GM12878 (cell line): ENCODE results near the gene ATP8B1. TPM values are rescaled to one million over a fixed set of nuclear protein-coding genes. Genes with fewer than 3 reads are reported as not detected.

Experiments
- BCL11A ChIP-seq: IDR thresholded peaks from 2 replicates; pipeline ENCODE4 v1.6.1; 2011; ENCODE audit warnings: low read depth, low read length
- CBX3 ChIP-seq: fragments of 200-600 bp; sonication (generic); IDR thresholded peaks from 2 replicates; pipeline ENCODE4 v1.6.1; 2016; ENCODE audit warnings: low read depth, borderline replicate concordance
- CHD4 ChIP-seq: fragments of 200-600 bp; sonication (generic); IDR thresholded peaks from 2 replicates; pipeline ENCODE4 v1.6.1; 2016; ENCODE audit warnings: mild to moderate bottlenecking
- CREM ChIP-seq: IDR thresholded peaks from 2 replicates; pipeline ENCODE4 v1.6.1; 2014; ENCODE audit warnings: antibody characterized with exemption, low read depth
- ESRRA ChIP-seq: IDR thresholded peaks from 2 replicates; pipeline ENCODE4 v1.6.1; 2012; ENCODE audit warnings: mild to moderate bottlenecking, low read length, improper control_type of control experiment
- FOXM1 ChIP-seq: IDR thresholded peaks from 2 replicates; pipeline ENCODE4 v1.6.1; 2012; ENCODE audit warnings: low read depth, mild to moderate bottlenecking, inconsistent platforms, low read length, moderate library complexity
- JUNB ChIP-seq: IDR thresholded peaks from 2 replicates; pipeline ENCODE4 v1.6.1; 2016; ENCODE audit warnings: antibody characterized with exemption, mild to moderate bottlenecking
- MTA3 ChIP-seq: IDR thresholded peaks from 2 replicates; pipeline ENCODE4 v1.6.1; 2012; ENCODE audit warnings: low read length, inconsistent platforms, borderline replicate concordance
- POLR2AphosphoS5 ChIP-seq: IDR thresholded peaks from 2 replicates; pipeline ENCODE4 v1.6.1; 2011; ENCODE audit warnings: mild to moderate bottlenecking, low read length, inconsistent platforms
- RELA ChIP-seq: fragments of 450-650 bp; IDR thresholded peaks from 2 replicates; pipeline ENCODE4 v1.8.0; 2014; ENCODE audit warnings: borderline replicate concordance; ENCODE audit not compliant: partially characterized antibody
- SUZ12 ChIP-seq: fragments of 200-600 bp; sonication (generic); IDR thresholded peaks from one replicate; pipeline ENCODE4 v1.6.1; 2018; ENCODE audit warnings: antibody characterized with exemption, mild to moderate bottlenecking; ENCODE audit not compliant: unreplicated experiment
- TCF3 ChIP-seq: IDR thresholded peaks from 2 replicates; pipeline ENCODE4 v1.6.1; 2012; ENCODE audit warnings: low read depth, mild to moderate bottlenecking, low read length, borderline replicate concordance; ENCODE audit not compliant: insufficient read depth
- TCF7 ChIP-seq: IDR thresholded peaks from 2 replicates; pipeline ENCODE4 v1.6.1; 2014; ENCODE audit warnings: antibody characterized with exemption, borderline replicate concordance
- ZNF207 ChIP-seq: fragments of 450-650 bp; IDR thresholded peaks from 2 replicates; pipeline ENCODE4 v1.6.1; 2014; ENCODE audit warnings: antibody characterized with exemption, mild to moderate bottlenecking, borderline replicate concordance
- polyA plus RNA-seq, 11 experiments: library from polyadenylated mRNA; depleted of rRNA in 4 of 11; unstranded in 6 of 11; stranded (reverse) in 5 of 11; fragments of >200 nt; fragmentation: Nextera tagmentation in 4 of 11; fragmentation: Illumina TruSeq in 1 of 11; extraction: Ambion mirVana in 4 of 11; extraction: Trizol in 1 of 11; gene quantifications; 1 replicate in 1 of 11; 2 replicates in 10 of 11; pipeline versions ENCODE4 v1.2.1 to v1.2.3, GENCODE V29; 2011 to 2016; ENCODE audit warnings: inconsistent platforms in 2 of 11, missing spikeins in 2 of 11, low read depth in 1 of 11
- total RNA-seq, 4 experiments: library from RNA; depleted of rRNA in 3 of 4; stranded (reverse); fragments of >200 nt in 3 of 4; fragmentation: Illumina TruSeq in 1 of 4; extraction: Trizol in 1 of 4; gene quantifications; 2 replicates each; pipeline versions ENCODE4 v1.2.1 to v1.2.3, GENCODE V29; 2013 to 2021
- TF ChIP-seq, protein P1 (sequence below): fragments of 450-650 bp; formaldehyde crosslinking; IDR thresholded peaks from 2 replicates; pipeline ENCODE4 v1.5.0; 2022; ENCODE audit warnings: mild to moderate bottlenecking, missing genetic modification characterization
- TF ChIP-seq, protein P2 (sequence below): fragments of 450-650 bp; IDR thresholded peaks from 2 replicates; pipeline ENCODE4 v1.6.1; 2016; ENCODE audit warnings: mild to moderate bottlenecking, moderate library complexity, borderline replicate concordance
- TF ChIP-seq, protein P3 (sequence below): fragments of 450-650 bp; IDR thresholded peaks from 2 replicates; pipeline ENCODE4 v1.6.1; 2017; ENCODE audit warnings: mild to moderate bottlenecking, low read depth, inconsistent platforms; ENCODE audit not compliant: poor library complexity, severe bottlenecking

Gene ATP8B1
- total and polyA plus RNA-seq, 10 of the 15 experiments (the other 5 are each of a cell fraction or from before 2014, with no cell fraction given), result 0.03 to 0.37 (median 0.11) TPM

DNA sequence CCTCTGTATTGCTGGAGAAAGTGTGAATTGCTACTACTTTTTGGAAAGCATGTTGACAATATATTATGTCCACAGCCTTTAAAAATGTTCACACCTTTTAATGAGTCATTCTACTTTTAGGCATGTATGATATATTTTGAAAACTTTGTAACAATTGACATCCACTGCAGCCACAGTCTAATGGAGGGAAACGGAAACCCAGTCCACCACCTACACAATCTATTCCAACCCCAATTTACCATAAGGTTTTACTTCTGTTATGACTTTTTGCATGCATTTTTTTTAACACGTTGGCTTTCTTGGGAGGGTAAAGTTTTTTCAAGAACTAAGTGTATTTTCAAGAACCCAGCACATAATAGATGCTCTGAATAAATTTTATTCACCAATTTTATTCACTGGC is 38.5 kb upstream of the ATP8B1 start (continued):
- TF ChIP-seq, protein P1, sequence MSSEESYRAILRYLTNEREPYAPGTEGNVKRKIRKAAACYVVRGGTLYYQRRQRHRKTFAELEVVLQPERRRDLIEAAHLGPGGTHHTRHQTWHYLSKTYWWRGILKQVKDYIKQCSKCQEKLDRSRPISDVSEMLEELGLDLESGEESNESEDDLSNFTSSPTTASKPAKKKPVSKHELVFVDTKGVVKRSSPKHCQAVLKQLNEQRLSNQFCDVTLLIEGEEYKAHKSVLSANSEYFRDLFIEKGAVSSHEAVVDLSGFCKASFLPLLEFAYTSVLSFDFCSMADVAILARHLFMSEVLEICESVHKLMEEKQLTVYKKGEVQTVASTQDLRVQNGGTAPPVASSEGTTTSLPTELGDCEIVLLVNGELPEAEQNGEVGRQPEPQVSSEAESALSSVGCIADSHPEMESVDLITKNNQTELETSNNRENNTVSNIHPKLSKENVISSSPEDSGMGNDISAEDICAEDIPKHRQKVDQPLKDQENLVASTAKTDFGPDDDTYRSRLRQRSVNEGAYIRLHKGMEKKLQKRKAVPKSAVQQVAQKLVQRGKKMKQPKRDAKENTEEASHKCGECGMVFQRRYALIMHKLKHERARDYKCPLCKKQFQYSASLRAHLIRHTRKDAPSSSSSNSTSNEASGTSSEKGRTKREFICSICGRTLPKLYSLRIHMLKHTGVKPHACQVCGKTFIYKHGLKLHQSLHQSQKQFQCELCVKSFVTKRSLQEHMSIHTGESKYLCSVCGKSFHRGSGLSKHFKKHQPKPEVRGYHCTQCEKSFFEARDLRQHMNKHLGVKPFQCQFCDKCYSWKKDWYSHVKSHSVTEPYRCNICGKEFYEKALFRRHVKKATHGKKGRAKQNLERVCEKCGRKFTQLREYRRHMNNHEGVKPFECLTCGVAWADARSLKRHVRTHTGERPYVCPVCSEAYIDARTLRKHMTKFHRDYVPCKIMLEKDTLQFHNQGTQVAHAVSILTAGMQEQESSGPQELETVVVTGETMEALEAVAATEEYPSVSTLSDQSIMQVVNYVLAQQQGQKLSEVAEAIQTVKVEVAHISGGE (CRISPR knock-in tag), result no peak
- TF ChIP-seq POLR2AphosphoS5 (no peak), TCF3 (peak; percentile 60; the same call in 1 of the 2 replicates), CBX3 (no peak), JUNB (peak; percentile 98), SUZ12 (no peak), ESRRA (no peak), CREM (peak; percentile 84), FOXM1 (peak; percentile 98), CHD4 (no peak), TCF7 (peak; percentile 72; the same call in 1 of the 2 replicates), RELA (no peak), ZNF207 (peak; percentile 42; the same call in 1 of the 2 replicates), BCL11A (peak; percentile 99), MTA3 (peak; percentile 99)
- TF ChIP-seq, protein P2, sequence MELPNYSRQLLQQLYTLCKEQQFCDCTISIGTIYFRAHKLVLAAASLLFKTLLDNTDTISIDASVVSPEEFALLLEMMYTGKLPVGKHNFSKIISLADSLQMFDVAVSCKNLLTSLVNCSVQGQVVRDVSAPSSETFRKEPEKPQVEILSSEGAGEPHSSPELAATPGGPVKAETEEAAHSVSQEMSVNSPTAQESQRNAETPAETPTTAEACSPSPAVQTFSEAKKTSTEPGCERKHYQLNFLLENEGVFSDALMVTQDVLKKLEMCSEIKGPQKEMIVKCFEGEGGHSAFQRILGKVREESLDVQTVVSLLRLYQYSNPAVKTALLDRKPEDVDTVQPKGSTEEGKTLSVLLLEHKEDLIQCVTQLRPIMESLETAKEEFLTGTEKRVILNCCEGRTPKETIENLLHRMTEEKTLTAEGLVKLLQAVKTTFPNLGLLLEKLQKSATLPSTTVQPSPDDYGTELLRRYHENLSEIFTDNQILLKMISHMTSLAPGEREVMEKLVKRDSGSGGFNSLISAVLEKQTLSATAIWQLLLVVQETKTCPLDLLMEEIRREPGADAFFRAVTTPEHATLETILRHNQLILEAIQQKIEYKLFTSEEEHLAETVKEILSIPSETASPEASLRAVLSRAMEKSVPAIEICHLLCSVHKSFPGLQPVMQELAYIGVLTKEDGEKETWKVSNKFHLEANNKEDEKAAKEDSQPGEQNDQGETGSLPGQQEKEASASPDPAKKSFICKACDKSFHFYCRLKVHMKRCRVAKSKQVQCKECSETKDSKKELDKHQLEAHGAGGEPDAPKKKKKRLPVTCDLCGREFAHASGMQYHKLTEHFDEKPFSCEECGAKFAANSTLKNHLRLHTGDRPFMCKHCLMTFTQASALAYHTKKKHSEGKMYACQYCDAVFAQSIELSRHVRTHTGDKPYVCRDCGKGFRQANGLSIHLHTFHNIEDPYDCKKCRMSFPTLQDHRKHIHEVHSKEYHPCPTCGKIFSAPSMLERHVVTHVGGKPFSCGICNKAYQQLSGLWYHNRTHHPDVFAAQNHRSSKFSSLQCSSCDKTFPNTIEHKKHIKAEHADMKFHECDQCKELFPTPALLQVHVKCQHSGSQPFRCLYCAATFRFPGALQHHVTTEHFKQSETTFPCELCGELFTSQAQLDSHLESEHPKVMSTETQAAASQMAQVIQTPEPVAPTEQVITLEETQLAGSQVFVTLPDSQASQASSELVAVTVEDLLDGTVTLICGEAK, result no peak; the same call in 1 of the 2 replicates
- TF ChIP-seq, protein P3, sequence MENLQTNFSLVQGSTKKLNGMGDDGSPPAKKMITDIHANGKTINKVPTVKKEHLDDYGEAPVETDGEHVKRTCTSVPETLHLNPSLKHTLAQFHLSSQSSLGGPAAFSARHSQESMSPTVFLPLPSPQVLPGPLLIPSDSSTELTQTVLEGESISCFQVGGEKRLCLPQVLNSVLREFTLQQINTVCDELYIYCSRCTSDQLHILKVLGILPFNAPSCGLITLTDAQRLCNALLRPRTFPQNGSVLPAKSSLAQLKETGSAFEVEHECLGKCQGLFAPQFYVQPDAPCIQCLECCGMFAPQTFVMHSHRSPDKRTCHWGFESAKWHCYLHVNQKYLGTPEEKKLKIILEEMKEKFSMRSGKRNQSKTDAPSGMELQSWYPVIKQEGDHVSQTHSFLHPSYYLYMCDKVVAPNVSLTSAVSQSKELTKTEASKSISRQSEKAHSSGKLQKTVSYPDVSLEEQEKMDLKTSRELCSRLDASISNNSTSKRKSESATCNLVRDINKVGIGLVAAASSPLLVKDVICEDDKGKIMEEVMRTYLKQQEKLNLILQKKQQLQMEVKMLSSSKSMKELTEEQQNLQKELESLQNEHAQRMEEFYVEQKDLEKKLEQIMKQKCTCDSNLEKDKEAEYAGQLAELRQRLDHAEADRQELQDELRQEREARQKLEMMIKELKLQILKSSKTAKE, result peak; percentile 94
- TF ChIP-seq, all 136 proteins: peak for 55
